Tibial nerve (tissue), 4 donors: ENCODE measurements around the gene MATCAP1. TPM values are rescaled to one million over a fixed set of nuclear protein-coding genes. Genes with fewer than 3 reads are reported as not detected.

Experiments
- DNase-seq, 2 donors: peaks; one replicate each; pipeline ENCODE4 v3.0.0-alpha.2; 2019; ENCODE audit warnings: low spot score in 2 of 2
- H3K27ac ChIP-seq, 4 donors: fragments of 200-600 bp; sonication (generic) in 3 of 4; one replicate each; pipeline ENCODE4 v1.5.1; 2017 to 2019; ENCODE audit warnings: mild to moderate bottlenecking in 1 of 4
- H3K27me3 ChIP-seq, 2 donors: fragments of 200-600 bp; sonication (generic) in 1 of 2; one replicate each; pipeline versions ENCODE4 v1.5.1 to v1.6.0; 2017 to 2019
- H3K36me3 ChIP-seq, 3 donors: fragments of 200-600 bp; sonication (generic); one replicate each; pipeline ENCODE4 v1.5.1; 2018 to 2019
- H3K4me1 ChIP-seq, 4 donors: fragments of 200-600 bp; sonication (generic) in 3 of 4; one replicate each; pipeline ENCODE4 v1.5.1; 2017 to 2019
- H3K4me3 ChIP-seq, 4 donors: fragments of 200-600 bp; sonication (generic) in 3 of 4; one replicate each; pipeline ENCODE4 v1.5.1; 2017 to 2019; ENCODE audit warnings: mild to moderate bottlenecking in 1 of 4, moderate library complexity in 1 of 4
- H3K9me3 ChIP-seq, 4 donors: fragments of 200-600 bp; sonication (generic) in 3 of 4; one replicate each; pipeline ENCODE4 v1.5.1; 2017 to 2019
- EP300 ChIP-seq, 2 donors: sonication (generic); formaldehyde crosslinking; IDR thresholded peaks; one replicate each; pipeline ENCODE4 v1.6.1; 2017; ENCODE audit warnings: antibody characterized with exemption in 2 of 2, mild to moderate bottlenecking in 1 of 2
- POLR2A ChIP-seq, 2 donors: fragments of 450-650 bp; IDR thresholded peaks; one replicate each; pipeline ENCODE4 v1.6.1; 2017; ENCODE audit warnings: antibody characterized with exemption in 2 of 2, mild to moderate bottlenecking in 2 of 2, moderate library complexity in 2 of 2
- WGBS, 2 donors: methylation state at CpG; one replicate each; pipeline ENCODE4 v1.1.5; 2018; 5-methylcytosine and 5-hydroxymethylcytosine counted together
- total RNA-seq, 4 donors: library from RNA; depleted of rRNA; stranded (reverse); fragments of >200 nt; gene quantifications; one replicate each; pipeline ENCODE4 v1.1.0, GENCODE V29; 2016
- TF ChIP-seq, protein P1 (sequence below), 5 experiments: fragments of 200-600 bp in 3 of 5; fragments of 450-650 bp in 2 of 5; sonication (generic) in 3 of 5; IDR thresholded peaks; one replicate each; pipeline ENCODE4 v1.5.1; 2016 to 2019; ENCODE audit warnings: antibody characterized with exemption in 5 of 5, mild to moderate bottlenecking in 3 of 5, moderate library complexity in 2 of 5

Gene MATCAP1
- total RNA-seq, 4 donors from 2014 or later: 13.6 to 42.9 (median 18.9) TPM

- no peak for DNase-seq
- no peaks in the 10 kb centered on the region for H3K4me1 ChIP-seq
- peaks cover 0 to 88% (median 0%) of the 10 kb centered on the region in 3 donors for H3K36me3 ChIP-seq
- no peak overlapping the region for H3K27ac ChIP-seq
- H3K4me3 ChIP-seq: no peak overlapping the region
- H3K27me3 ChIP-seq: no peaks in the 10 kb centered on the region
- 71 to 73% methylated on average over 15 to 16 of the region's 21 CpGs for WGBS, 2 donors
- TF ChIP-seq EP300 (IDR thresholded peaks at IDR 0.05) (no peak), POLR2A (IDR thresholded peaks at IDR 0.05) (no peak)
- TF ChIP-seq, protein P1, sequence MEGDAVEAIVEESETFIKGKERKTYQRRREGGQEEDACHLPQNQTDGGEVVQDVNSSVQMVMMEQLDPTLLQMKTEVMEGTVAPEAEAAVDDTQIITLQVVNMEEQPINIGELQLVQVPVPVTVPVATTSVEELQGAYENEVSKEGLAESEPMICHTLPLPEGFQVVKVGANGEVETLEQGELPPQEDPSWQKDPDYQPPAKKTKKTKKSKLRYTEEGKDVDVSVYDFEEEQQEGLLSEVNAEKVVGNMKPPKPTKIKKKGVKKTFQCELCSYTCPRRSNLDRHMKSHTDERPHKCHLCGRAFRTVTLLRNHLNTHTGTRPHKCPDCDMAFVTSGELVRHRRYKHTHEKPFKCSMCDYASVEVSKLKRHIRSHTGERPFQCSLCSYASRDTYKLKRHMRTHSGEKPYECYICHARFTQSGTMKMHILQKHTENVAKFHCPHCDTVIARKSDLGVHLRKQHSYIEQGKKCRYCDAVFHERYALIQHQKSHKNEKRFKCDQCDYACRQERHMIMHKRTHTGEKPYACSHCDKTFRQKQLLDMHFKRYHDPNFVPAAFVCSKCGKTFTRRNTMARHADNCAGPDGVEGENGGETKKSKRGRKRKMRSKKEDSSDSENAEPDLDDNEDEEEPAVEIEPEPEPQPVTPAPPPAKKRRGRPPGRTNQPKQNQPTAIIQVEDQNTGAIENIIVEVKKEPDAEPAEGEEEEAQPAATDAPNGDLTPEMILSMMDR (IDR thresholded peaks at IDR 0.05): no peak
- H3K9me3 ChIP-seq: no peaks in the 10 kb centered on the region
Measured at GRCh38 chr16:67207249-67208091, 23.7 kb upstream of the MATCAP1 start.

GRCh38 chr16:67206838-67207248, 23.1 kb upstream of the MATCAP1 start:
- no peak for DNase-seq
- Histone ChIP-seq H3K27ac (no peak overlapping the region), H3K4me3 (no peak overlapping the region), H3K27me3 (no peaks in the 10 kb centered on the region), H3K9me3 (no peaks in the 10 kb centered on the region), H3K4me1 (no peaks in the 10 kb centered on the region), H3K36me3 (peaks cover 0 to 92% (median 0%) of the 10 kb centered on the region in 3 donors)
- WGBS, 2 donors: 74 to 84% methylated on average over 3 of the region's 3 CpGs
- TF ChIP-seq EP300 (IDR thresholded peaks at IDR 0.05) (no peak), POLR2A (IDR thresholded peaks at IDR 0.05) (no peak)
- TF ChIP-seq, protein P1 (IDR thresholded peaks at IDR 0.05): no peak

GRCh38 chr16:67206129-67206837, 22.5 kb upstream of the MATCAP1 start:
- Histone ChIP-seq H3K27me3 (no peaks in the 10 kb centered on the region), H3K4me1 (no peaks in the 10 kb centered on the region), H3K27ac (no peak overlapping the region), H3K9me3 (no peaks in the 10 kb centered on the region), H3K4me3 (no peak overlapping the region), H3K36me3 (peaks cover 0 to 93% (median 0%) of the 10 kb centered on the region in 3 donors)
- no peak for DNase-seq
- 88 to 89% methylated on average over 8 of the region's 8 CpGs for WGBS, 2 donors
- TF ChIP-seq, protein P1 (IDR thresholded peaks at IDR 0.05): no peak
- TF ChIP-seq EP300 (IDR thresholded peaks at IDR 0.05): no peak
- no peak for TF ChIP-seq POLR2A (IDR thresholded peaks at IDR 0.05)

DNA sequence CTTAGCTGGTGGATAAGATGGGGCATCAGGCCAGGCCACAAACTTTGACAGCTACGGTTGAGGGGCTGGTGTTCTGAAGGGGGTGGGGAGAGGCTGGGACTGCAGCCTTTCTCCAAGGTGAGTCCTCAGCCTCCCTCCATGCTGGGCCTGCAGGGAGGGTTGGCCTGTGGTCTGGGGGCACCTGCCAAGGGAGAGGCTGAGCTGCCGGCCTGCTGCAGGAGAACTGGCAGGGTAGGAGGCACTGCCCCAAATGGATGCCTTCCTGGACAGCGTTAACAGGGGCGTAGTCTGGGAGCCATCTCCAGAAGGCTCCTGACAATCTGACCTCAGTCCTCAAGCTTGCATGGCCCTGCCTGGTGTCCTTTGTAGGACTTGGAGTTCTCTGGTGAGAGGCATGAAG, 20.3 kb upstream of the MATCAP1 start:
- H3K4me3 ChIP-seq: no peak overlapping the region
- H3K4me1 ChIP-seq: peaks cover 0 to 10% (median 5%) of the 10 kb centered on the region in 4 donors
- H3K36me3 ChIP-seq: peaks cover 0 to 87% (median 0%) of the 10 kb centered on the region in 3 donors
- WGBS, 2 donors: 76 to 78% methylated on average over 4 of the region's 4 CpGs
- no peaks in the 10 kb centered on the region for H3K9me3 ChIP-seq
- H3K27me3 ChIP-seq: no peaks in the 10 kb centered on the region
- no peak overlapping the region for H3K27ac ChIP-seq
- TF ChIP-seq POLR2A (IDR thresholded peaks at IDR 0.05) (no peak), EP300 (IDR thresholded peaks at IDR 0.05) (no peak)
- TF ChIP-seq, protein P1 (IDR thresholded peaks at IDR 0.05): no peak
- no peak for DNase-seq
